ENCODE measurements around the gene VEGFB. TPM values are rescaled to one million over a fixed set of nuclear protein-coding genes. Genes with fewer than 3 reads are reported as not detected.
"Not testable (repeated sequence)": the region's sequence is repeated elsewhere in the genome, so short reads cannot be mapped to it uniquely, and the experiment has no call there.

Gene VEGFB
- total RNA-seq, 1 donor from 2014 or later: 12.3 TPM

DNA sequence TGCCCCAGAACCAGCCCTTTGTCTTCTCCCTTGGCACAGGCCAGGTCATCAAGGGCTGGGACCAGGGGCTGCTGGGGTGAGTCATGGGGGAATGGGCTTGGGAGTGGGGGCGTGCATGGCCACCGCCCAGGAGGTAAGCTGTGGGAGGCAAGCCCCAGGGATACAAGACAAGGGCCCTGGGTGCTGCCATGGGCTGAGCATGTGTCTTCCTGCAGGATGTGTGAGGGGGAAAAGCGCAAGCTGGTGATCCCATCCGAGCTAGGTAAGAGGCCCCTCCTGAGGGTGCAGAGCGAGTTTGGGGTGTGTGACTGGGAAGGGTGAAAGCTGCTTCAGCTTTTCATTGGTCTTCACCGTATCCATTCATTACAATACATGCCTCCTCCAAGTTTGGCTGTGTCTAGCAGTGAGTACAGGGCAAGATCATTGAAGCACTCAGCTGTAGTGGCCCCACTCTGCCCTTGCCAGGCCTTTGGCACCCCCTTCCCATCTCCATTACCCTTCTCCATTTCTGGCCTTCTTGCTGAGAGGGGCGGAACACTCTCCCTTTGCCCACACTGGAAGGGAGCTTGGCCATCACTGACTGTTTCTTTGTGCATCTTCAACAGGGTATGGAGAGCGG, 9.0 kb downstream of the VEGFB start:
- H3K4me1 Mint-ChIP-seq (ENCODE audit: low read depth, unreplicated experiment): peaks cover 8% of the 10 kb centered on the region
- H3K36me3 Mint-ChIP-seq (ENCODE audit: unreplicated experiment): no peaks in the 10 kb centered on the region
- H3K27ac Mint-ChIP-seq (ENCODE audit: unreplicated experiment): peak overlapping the region; percentile 52
- H3K9me3 Mint-ChIP-seq (ENCODE audit: unreplicated experiment): peaks cover 16% of the 10 kb centered on the region
- H3K27me3 Mint-ChIP-seq (ENCODE audit: unreplicated experiment): peaks cover 7% of the 10 kb centered on the region
- DNase-seq: no peak
- H3K4me3 Mint-ChIP-seq (ENCODE audit: unreplicated experiment): peak overlapping the region; percentile 47
- TF ChIP-seq, protein P1, sequence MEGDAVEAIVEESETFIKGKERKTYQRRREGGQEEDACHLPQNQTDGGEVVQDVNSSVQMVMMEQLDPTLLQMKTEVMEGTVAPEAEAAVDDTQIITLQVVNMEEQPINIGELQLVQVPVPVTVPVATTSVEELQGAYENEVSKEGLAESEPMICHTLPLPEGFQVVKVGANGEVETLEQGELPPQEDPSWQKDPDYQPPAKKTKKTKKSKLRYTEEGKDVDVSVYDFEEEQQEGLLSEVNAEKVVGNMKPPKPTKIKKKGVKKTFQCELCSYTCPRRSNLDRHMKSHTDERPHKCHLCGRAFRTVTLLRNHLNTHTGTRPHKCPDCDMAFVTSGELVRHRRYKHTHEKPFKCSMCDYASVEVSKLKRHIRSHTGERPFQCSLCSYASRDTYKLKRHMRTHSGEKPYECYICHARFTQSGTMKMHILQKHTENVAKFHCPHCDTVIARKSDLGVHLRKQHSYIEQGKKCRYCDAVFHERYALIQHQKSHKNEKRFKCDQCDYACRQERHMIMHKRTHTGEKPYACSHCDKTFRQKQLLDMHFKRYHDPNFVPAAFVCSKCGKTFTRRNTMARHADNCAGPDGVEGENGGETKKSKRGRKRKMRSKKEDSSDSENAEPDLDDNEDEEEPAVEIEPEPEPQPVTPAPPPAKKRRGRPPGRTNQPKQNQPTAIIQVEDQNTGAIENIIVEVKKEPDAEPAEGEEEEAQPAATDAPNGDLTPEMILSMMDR (IDR thresholded peaks at IDR 0.05; ENCODE audit: partially characterized antibody, unreplicated experiment): no peak

DNA sequence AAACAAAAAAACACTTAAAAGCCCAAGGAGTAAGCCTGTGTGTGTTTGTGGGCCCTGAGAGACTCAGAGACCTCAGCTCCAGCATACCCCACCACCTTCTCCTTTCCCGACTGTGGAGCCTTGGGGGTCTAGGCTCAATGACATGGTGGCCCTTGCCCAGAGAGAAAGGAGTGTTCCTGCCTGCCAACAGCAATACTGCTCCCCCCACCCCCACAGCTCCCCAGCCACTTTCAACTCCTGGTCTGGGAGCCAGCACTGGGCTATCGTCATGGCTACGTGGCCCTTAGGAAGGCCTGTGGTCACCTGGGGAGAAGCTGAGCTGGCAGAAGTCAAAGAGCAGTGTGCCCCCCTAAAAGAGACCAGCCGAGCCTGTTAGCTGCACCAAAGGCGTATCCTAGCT, 9.7 kb downstream of the VEGFB start:
- Mint-ChIP-seq H3K27ac (ENCODE audit: unreplicated experiment) (peak overlapping the region; percentile 52), H3K27me3 (ENCODE audit: unreplicated experiment) (peaks cover 11% of the 10 kb centered on the region), H3K9me3 (ENCODE audit: unreplicated experiment) (peaks cover 17% of the 10 kb centered on the region), H3K4me3 (ENCODE audit: unreplicated experiment) (peak overlapping the region; percentile 47), H3K36me3 (ENCODE audit: unreplicated experiment) (no peaks in the 10 kb centered on the region), H3K4me1 (ENCODE audit: low read depth, unreplicated experiment) (peaks cover 9% of the 10 kb centered on the region)
- no peak for DNase-seq
- TF ChIP-seq, protein P1 (IDR thresholded peaks at IDR 0.05; ENCODE audit: partially characterized antibody, unreplicated experiment): no peak

DNA sequence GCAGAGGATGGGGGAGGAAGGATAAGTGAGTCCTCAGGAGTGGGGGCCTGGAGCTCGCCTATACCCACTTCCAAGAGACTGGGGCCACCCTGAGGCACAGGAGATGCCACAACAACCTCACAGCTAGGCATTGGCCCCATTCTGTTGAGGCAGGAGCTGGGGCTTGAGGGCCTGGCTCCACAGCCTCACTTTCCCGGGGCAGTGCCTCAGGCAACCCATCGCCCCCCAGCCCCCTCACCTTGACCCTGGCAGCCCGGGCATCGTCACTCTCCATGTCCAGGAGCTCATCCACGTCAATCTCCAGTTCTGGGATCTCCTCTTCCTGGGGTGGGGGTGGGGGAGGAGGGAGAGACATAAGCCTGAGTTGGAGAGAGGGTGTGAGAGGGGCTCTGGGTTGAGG, 10.6 kb downstream of the VEGFB start:
- no peak overlapping the region for H3K27ac Mint-ChIP-seq (ENCODE audit: unreplicated experiment)
- DNase-seq: no peak

DNA sequence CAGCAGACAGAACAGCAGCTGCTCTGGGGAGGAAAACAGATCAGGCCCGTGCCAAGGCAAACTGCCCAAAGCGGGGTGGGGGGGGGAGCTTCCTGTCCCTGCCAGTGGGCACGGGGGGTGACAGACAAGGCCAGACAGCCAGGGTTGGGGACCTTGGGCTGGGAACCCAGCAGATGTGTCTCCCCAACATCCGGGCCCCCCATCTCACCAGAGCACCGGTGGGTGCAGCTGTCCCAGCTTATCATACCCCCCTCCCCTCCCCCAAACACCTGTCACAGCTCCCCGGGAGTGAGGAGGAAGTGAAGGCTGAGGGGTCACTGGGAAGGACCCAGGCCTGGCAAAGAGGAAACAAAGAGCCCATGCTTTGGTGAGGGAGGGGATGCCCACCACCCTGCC, 11.0 kb downstream of the VEGFB start:
- Mint-ChIP-seq H3K4me3 (ENCODE audit: unreplicated experiment) (peak overlapping the region; percentile 88), H3K27ac (ENCODE audit: unreplicated experiment) (peak overlapping the region; percentile 77), H3K9me3 (ENCODE audit: unreplicated experiment) (peaks cover 19% of the 10 kb centered on the region), H3K36me3 (ENCODE audit: unreplicated experiment) (no peaks in the 10 kb centered on the region), H3K4me1 (ENCODE audit: low read depth, unreplicated experiment) (peaks cover 8% of the 10 kb centered on the region), H3K27me3 (ENCODE audit: unreplicated experiment) (peaks cover 7% of the 10 kb centered on the region)
- TF ChIP-seq, protein P1 (IDR thresholded peaks at IDR 0.05; ENCODE audit: partially characterized antibody, unreplicated experiment): no peak
- DNase-seq: no peak

More for the DNA sequence above, 10.6 kb downstream of the VEGFB start:
- peaks cover 11% of the 10 kb centered on the region for H3K27me3 Mint-ChIP-seq (ENCODE audit: unreplicated experiment)
- peak overlapping the region; percentile 88 for H3K4me3 Mint-ChIP-seq (ENCODE audit: unreplicated experiment)
- H3K36me3 Mint-ChIP-seq (ENCODE audit: unreplicated experiment): no peaks in the 10 kb centered on the region
- peaks cover 9% of the 10 kb centered on the region for H3K4me1 Mint-ChIP-seq (ENCODE audit: low read depth, unreplicated experiment)
- TF ChIP-seq, protein P1 (IDR thresholded peaks at IDR 0.05; ENCODE audit: partially characterized antibody, unreplicated experiment): no peak
- H3K9me3 Mint-ChIP-seq (ENCODE audit: unreplicated experiment): peaks cover 18% of the 10 kb centered on the region

DNA sequence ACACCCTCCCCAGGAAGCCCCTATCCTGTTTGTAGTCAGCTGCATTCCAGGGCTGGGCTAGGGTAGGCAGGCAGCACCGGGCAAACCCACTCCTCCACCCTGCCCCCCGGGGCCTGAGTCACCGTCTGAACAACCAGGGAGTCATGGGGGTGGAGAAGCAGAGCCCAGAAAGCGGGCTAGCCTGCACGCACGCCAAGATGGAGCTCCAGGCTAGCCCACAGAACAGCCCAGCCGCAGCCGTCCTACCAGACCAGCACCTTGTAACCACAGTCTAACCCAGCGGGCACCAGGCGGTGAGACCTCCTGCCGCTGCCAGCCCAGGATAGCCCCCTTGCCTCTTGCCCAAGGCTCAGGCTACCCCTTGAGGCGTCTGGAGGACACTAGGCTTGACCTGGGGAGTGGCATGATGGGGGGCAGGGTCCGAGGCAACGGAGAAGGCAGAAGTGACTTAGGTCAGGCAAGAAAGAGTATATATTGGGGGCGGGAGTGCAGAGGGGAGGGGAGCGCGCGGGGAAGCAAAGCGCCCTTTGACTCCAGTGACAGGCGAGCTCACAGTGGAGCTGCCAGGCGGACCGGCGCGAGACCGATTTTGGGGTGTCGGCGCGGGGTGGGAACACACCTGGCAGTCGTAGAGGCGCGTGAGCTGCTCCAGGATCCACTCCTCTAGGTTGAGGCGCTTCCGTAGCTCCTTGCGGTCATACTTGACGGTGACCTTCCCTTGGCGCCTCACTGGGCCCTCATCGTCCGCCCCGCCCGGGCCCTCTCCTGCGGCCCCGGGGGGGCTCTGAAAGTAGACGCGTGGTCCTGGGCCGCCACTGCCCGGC, 11.6 kb downstream of the VEGFB start:
- Mint-ChIP-seq H3K4me3 (ENCODE audit: unreplicated experiment) (peak overlapping the region; percentile 88), H3K27me3 (ENCODE audit: unreplicated experiment) (peaks cover 6% of the 10 kb centered on the region), H3K27ac (ENCODE audit: unreplicated experiment) (peak overlapping the region; percentile 77), H3K36me3 (ENCODE audit: unreplicated experiment) (no peaks in the 10 kb centered on the region), H3K4me1 (ENCODE audit: low read depth, unreplicated experiment) (peaks cover 7% of the 10 kb centered on the region), H3K9me3 (ENCODE audit: unreplicated experiment) (peaks cover 19% of the 10 kb centered on the region)
- TF ChIP-seq, protein P1 (IDR thresholded peaks at IDR 0.05; ENCODE audit: partially characterized antibody, unreplicated experiment): no peak
- peak; percentile 70 for DNase-seq

DNA sequence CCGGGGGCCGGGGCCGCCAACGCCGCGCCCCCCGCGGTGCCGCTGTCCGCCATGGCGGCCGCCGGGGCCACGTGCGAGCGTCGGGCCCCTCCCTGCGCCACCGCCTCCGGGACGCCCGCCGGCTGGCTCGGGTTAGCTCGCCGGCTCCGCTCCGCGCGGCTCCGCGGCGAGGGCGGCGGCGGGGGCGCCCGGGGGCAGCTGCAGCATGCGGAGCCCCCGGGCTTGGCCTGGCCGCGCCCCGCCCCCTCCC, 12.2 kb downstream of the VEGFB start:
- H3K4me1 Mint-ChIP-seq (ENCODE audit: low read depth, unreplicated experiment); H3K36me3 Mint-ChIP-seq (ENCODE audit: unreplicated experiment); H3K27ac Mint-ChIP-seq (ENCODE audit: unreplicated experiment); H3K4me3 Mint-ChIP-seq (ENCODE audit: unreplicated experiment); H3K27me3 Mint-ChIP-seq (ENCODE audit: unreplicated experiment); DNase-seq: not testable (repeated sequence)
- H3K9me3 Mint-ChIP-seq (ENCODE audit: unreplicated experiment): peaks cover 19% of the 10 kb centered on the region

All from glutamatergic neuron (in vitro differentiated cells).